ENCODE data around the gene EPB41L4A. TPM values are rescaled to one million over a fixed set of nuclear protein-coding genes. Genes with fewer than 3 reads are reported as not detected.

The EPB41L4A gene
- total RNA-seq, 1 donor from 2014 or later: 18.0 TPM

DNA sequence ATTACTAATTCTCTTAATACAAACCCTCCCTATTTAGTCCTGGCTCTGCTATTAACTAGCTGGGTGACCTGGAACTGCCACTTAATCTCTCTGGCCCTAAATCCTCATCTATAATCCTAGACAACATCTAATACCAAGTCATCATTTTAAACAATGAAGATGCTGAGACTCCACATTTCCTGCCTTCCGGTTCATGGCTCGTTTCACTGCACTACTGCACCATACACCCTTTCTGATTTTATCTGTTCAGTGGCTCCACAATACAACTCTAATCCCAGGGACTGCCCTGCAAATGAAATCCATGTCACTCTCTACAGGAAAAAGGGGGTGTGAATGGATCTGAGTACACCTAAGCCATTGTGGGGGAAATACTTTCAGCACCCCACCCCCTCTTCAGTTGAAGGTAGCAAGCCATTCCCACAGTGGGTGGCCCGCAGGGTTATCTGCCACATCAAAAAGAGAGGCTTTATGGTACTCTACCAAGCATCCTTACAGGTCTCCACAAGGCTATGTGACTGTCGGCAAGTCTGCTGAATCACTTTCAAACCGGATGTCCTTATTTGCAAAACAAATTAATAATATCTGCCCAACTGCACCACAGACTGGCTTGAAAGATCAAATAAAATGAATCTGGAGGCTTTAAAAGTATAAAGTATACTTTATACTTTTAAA lies 89.5 kb downstream of the EPB41L4A start:
- intact Hi-C loops (cut with DNase I): loop anchor here (5.0 kb wide), 1 partner anchor 38 kb away; no protein-coding TSS in a partner anchor
- DNase-seq (ENCODE audit: low spot score): no peak

DNA sequence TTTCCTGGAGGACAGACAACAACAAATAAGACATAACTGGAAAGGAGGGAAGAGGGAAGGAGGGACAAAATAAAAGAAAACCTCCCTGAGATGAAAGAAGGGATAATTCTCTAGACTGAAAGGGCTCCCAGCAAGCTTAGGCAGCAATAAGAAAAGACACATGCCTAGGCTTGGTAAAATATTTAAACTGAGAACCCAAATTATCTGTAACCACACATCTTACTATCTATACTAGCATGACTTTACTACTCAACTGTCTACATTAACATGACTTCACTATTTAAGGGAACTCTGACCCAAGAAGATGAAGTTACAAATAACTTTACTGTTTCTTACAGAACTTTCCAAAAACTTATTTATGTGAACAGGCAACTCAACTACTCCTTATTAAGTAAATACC lies 95.9 kb downstream of the EPB41L4A start:
- intact Hi-C loops (cut with DNase I): no loop called here

DNA sequence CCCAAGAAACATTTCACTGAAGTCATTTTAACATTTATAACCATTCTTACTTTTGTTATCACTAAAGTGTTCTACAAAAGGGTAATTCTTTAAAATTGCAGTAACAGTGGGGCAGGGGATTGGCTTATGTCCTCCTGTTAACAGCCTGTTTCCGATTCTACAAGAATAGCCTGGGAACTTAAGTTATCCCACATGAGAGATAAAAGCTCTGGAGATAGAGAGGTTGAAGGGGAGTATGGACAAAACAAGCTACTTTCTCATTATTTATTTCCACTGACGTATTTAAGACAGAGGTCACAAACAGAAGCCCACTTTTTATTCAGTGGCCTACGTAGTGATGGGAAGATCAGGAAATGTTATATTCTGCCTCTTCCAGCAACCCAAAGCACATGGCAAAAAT lies 98.7 kb downstream of the EPB41L4A start:
- no peak for DNase-seq (ENCODE audit: low spot score)
- intact Hi-C loops (cut with DNase I): no loop called here

More for the DNA sequence above, 95.9 kb downstream of the EPB41L4A start:
- no peak for DNase-seq (ENCODE audit: low spot score)

DNA sequence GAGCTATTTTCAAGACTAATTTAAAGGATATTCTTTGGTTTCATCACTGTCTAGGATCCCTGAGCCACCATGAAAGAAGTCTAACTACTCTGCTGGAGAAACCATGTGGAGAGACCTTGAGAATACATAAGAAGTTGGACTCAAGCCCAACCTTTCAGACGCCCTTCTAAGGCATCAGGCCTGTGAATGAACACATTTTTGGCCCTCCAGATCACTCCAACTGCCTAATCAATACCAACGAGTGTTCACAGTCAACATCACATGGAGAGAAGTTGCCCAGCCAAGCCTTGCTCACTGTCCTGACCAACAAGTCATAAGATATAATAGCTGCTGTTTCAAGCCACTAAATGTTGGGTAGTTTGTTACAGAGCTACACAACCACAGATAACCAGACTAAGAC lies 100.7 kb downstream of the EPB41L4A start:
- DNase-seq (ENCODE audit: low spot score): no peak
- intact Hi-C loops (cut with DNase I): no loop called here

DNA sequence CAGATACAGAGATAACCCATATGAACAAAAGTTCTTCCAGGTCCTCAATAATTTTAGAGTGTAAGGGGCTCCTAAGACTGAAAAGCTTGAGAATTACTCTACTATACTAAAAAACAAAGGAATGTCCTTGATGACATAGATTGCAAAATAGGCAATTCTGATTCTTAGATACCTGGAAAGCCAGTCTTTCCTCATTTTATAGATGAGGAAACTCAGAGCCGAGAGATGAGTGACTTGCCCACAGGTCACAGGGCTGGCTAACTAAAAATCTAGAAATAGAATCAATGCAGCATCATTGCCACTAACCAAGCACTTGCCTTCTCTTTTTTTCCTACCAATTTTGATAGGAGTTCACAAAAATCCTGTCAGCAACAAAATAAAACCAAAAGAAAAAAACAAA lies 101.2 kb downstream of the EPB41L4A start:
- no peak for DNase-seq (ENCODE audit: low spot score)
- intact Hi-C loops (cut with DNase I): no loop called here

DNA sequence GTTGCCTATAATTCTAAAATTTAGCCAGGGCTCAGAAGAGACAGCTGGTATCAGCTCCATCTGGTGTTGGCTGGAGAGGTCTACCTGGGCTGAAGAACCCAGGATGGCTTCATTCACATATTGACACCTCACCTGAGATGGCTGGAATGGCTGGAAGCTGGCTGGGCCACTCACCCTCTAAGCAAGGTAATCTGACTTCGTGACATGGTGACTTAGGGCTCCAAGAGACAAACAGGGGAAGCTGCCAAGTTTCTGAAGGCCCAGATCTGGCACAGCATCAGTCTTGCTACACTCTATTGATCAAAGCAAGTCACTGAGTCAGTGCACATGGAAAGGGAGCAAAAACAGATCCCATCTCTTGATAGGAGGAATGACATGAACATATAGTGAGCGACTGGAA lies 102.3 kb downstream of the EPB41L4A start:
- intact Hi-C loops (cut with DNase I): no loop called here
- no peak for DNase-seq (ENCODE audit: low spot score)

DNA sequence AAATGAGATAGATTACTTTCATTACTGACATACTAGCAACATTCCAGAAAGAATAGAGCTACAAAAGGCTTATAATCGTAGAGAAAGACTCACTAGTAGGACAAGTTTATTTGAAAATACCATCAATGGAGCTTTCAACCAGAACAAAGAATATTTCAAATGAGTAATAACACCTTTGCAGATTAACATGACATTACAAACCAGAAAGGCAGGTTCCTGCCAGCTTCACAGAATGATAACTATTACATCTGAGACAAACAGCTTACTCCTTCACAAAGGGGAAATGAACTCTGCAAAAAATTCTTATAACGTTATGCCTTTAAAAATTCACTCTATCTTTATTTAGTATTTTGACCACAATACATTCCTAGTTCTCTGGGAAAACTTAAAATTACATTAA lies 103.1 kb downstream of the EPB41L4A start:
- intact Hi-C loops (cut with DNase I): no loop called here
- no peak for DNase-seq (ENCODE audit: low spot score)

GRCh38 chr5:112312295-112313275 lies 106.5 kb downstream of the EPB41L4A start:
- no peak for DNase-seq (ENCODE audit: low spot score)
- intact Hi-C loops (cut with DNase I): no loop called here

DNA sequence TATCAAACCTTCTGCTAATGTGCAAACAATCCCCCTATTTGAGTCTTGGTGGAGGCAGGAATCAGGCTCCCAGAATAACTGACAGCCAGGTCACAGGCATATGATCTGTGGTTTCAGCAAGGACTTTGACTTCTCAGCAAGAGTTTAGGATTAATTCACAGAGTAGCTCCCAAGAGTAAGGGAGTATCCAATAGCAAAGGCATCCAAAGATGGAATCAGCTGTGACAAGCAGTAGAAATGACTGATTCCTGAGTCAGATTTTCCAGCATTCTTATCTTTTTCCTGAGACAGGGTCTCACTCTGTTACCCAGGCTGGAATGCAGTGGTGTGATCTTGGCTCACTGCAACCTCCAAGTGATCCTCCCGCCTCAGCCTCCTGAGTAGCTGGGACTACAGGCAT lies 108.3 kb downstream of the EPB41L4A start:
- DNase-seq (ENCODE audit: low spot score): no peak
- intact Hi-C loops (cut with DNase I): no loop called here

- DNase-seq (ENCODE audit: low spot score): no peak
- intact Hi-C loops (cut with DNase I): no loop called here
Observed at GRCh38 chr5:112308608-112309007, 110.5 kb downstream of the EPB41L4A start.

DNA sequence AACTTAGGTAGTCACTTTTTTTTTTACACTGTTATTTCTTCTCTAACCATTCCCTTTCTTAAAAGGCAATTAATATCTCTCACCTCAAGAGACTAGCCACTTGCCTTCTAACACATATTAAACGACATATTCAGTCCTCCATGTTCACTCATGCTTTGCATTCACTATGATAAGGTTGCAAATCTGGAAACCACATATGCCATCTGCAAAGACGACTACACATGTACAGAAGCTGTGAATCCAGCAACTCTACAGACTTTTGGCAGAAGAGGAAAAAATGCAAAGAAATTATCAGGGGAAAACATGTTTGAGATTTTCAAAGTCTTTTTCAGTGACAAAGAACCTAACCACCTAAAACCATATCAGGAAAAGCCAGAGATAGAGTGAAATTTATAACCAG lies 112.1 kb downstream of the EPB41L4A start:
- intact Hi-C loops (cut with DNase I): no loop called here
- no peak for DNase-seq (ENCODE audit: low spot score)

DNA sequence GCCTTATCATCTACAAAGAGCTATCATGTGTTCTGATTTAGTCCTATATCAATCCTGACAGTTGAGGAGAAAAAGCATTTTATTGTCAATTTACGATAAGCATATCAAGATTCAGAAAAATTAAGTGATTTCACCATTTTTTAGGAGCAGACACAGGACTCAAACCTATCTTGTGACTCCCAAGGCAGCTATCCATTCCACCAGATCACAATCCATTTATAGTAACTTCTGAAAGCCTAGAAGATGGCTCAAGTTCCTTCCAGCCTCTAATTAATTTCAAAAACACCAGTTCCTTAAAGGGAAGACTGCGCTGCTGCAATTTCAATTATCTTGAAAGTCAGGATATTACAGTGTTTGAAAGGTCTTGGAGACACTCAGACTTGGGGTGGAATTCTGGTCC lies 114.3 kb downstream of the EPB41L4A start:
- intact Hi-C loops (cut with DNase I): no loop called here

DNA sequence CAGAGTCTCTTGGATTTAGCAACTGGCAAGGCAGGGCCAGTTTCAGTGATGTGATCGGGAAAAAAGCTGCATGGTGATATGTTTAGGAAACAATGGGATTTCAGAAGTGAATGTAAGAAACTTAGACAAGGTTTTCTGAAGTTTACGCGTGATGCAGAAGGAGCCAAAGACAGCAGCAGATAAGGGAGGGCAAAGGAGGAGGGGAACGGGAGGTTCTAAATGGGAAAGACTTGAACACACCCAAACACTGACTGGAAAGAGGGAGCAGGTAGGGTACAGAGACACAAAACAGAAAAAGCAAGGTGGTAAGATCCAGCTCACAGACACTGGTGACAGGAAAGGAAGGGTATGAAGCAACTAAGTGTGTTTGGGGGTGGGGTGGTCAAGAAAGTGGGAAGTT lies 115.4 kb downstream of the EPB41L4A start:
- DNase-seq (ENCODE audit: low spot score): no peak
- intact Hi-C loops (cut with DNase I): no loop called here

More for the DNA sequence above, 114.3 kb downstream of the EPB41L4A start:
- DNase-seq (ENCODE audit: low spot score): no peak

- no peak for DNase-seq (ENCODE audit: low spot score)
- intact Hi-C loops (cut with DNase I): loop anchor here (5.0 kb wide), 1 partner anchor 43 kb away; no protein-coding TSS in a partner anchor
Observed at GRCh38 chr5:112294126-112294525, 125.0 kb downstream of the EPB41L4A start.

DNA sequence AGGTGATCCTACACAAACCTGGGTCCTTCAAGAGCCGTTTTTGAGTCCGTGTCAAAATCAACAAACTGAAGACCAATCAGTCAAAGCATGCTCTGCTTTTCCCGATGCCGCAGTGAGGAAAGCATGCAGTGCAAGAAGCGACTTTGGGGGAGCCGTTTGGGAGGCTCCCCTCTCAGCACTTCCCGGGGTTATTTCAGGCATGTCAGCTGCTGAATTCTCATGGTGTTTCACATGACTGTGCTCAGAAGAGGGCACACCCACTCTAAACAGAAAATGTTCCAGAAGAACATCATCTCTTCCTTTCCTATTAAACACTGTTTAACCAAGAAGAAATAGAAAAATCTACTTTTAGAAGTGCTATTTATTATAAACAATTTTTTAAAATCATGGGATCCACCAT lies 125.5 kb downstream of the EPB41L4A start:
- intact Hi-C loops (cut with DNase I): loop anchor here (5.0 kb wide), 1 partner anchor 44 kb away; no protein-coding TSS in a partner anchor

DNA sequence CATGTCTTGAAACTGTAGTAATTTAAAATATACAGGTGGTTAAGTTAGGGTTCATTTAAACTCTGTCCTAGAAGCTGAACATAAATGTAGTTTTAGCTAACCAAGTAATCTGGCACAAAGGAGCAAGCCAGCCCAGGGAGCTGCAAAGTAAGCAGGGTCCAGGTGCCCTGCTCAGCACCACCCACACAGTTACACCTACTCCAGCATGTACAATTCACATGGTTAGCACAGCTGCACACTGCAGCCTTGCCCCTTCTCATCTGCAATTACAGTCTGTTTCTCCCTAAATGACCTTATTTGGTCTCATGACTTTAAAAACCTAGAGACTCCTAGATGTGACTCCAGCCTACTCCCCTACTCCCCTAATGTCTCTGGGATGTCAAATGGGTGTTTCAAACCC lies 128.4 kb downstream of the EPB41L4A start:
- intact Hi-C loops (cut with DNase I): loop anchor here (5.0 kb wide), 1 partner anchor 47 kb away; no protein-coding TSS in a partner anchor
- no peak for DNase-seq (ENCODE audit: low spot score)

More for the DNA sequence above, 125.5 kb downstream of the EPB41L4A start:
- no peak for DNase-seq (ENCODE audit: low spot score)

GRCh38 chr5:112289465-112289864 lies 129.6 kb downstream of the EPB41L4A start:
- intact Hi-C loops (cut with DNase I): no loop called here
- DNase-seq (ENCODE audit: low spot score): no peak

GRCh38 chr5:112283943-112284929 lies 134.8 kb downstream of the EPB41L4A start:
- intact Hi-C loops (cut with DNase I): no loop called here
- DNase-seq (ENCODE audit: low spot score): no peak

- intact Hi-C loops (cut with DNase I): no loop called here
- DNase-seq (ENCODE audit: low spot score): no peak
Observed at GRCh38 chr5:112283034-112283582, 136.0 kb downstream of the EPB41L4A start.
